Endothelial cell of umbilical vein (primary cell): Measurements from ENCODE around the gene NALCN. TPM values are rescaled to one million over a fixed set of nuclear protein-coding genes. Genes with fewer than 3 reads are reported as not detected.

Experiments used
- BruUV-seq: library from RNA; stranded (reverse); fragments of 400-500 nt; replicated peaks from 2 replicates; lab custom pipeline; 2021; lab: Mats Ljungman, UMichigan
- CTCF ChIA-PET: fragments of 300-600, 350-600 bp; sonication (Branson Sonifier 250); formaldehyde crosslinking; loops from one replicate; lab custom pipeline; 2021; ENCODE audit warnings: antibody characterized with exemption, inconsistent platforms; lab: Charles Lee
- POLR2A ChIA-PET: fragments of 300-600, 350-600 bp; sonication (Branson Sonifier 250); formaldehyde crosslinking; loops from one replicate; lab custom pipeline; 2021; ENCODE audit warnings: antibody characterized with exemption, inconsistent platforms; lab: Charles Lee
- DNase-seq: peaks from one replicate; pipeline ENCODE4 v3.0.0-alpha.2; 2011; ENCODE audit warnings: low read depth, low spot score
- FAIRE-seq: peaks from 2 replicates; lab custom pipeline; 2011; peaks lifted over from hg19 to GRCh38; lab: Jason Lieb, UNC
- H2AFZ ChIP-seq: 2 replicates; pipeline ENCODE4 v1.6.0; 2012; ENCODE audit warnings: low read depth, low read length, control low read depth, inconsistent platforms
- H3K27ac ChIP-seq: 2 replicates; pipeline ENCODE4 v1.5.1; 2011; ENCODE audit warnings: low read depth, mild to moderate bottlenecking, control low read depth, low read length, moderate library complexity; ENCODE audit not compliant: insufficient read depth
- H3K27me3 ChIP-seq, 2 experiments: 2 replicates each; pipeline versions ENCODE4 v1.6.0 to v1.6.1; 2011; ENCODE audit warnings: low read length in 2 of 2, mixed read lengths in 1 of 2; ENCODE audit not compliant: control insufficient read depth in 2 of 2, insufficient read depth in 2 of 2
- H3K36me3 ChIP-seq, 2 experiments: 2 replicates in 1 of 2; 3 replicates in 1 of 2; pipeline ENCODE4 v1.5.1; 2011; ENCODE audit warnings: low read length in 2 of 2, mild to moderate bottlenecking in 1 of 2, moderate library complexity in 1 of 2; ENCODE audit not compliant: control insufficient read depth in 2 of 2, insufficient read depth in 2 of 2; ENCODE audit errors: extremely low read depth in 1 of 2
- H3K4me1 ChIP-seq: 3 replicates; pipeline ENCODE4 v1.5.1; 2011; ENCODE audit warnings: mild to moderate bottlenecking, low read length; ENCODE audit not compliant: control insufficient read depth, insufficient read depth; ENCODE audit errors: extremely low read depth
- H3K4me2 ChIP-seq: 2 replicates; pipeline ENCODE4 v1.6.1; 2011; ENCODE audit warnings: low read length, control low read depth, mixed read lengths; ENCODE audit not compliant: insufficient read depth
- H3K4me3 ChIP-seq, 3 experiments: fragments of 200-600 bp in 1 of 3; sonication (generic), shearing (Covaris generic) in 1 of 3; replicated peaks in 1 of 3; 2 replicates each; pipeline ENCODE4 v1.5.1; 2011 to 2016; ENCODE audit warnings: control low read depth in 3 of 3, low read length in 3 of 3, mild to moderate bottlenecking in 2 of 3, inconsistent platforms in 1 of 3, low read depth in 1 of 3, moderate library complexity in 1 of 3; ENCODE audit not compliant: insufficient read depth in 1 of 3
- H3K79me2 ChIP-seq: 2 replicates; pipeline ENCODE4 v1.6.0; 2012; ENCODE audit warnings: low read length, inconsistent platforms; ENCODE audit not compliant: control insufficient read depth, insufficient read depth
- H3K9ac ChIP-seq: replicated peaks from 2 replicates; pipeline ENCODE3; 2011; ENCODE audit warnings: low read length, control low read depth; ENCODE audit not compliant: insufficient read depth; ENCODE audit errors: extremely low read depth
- H3K9me1 ChIP-seq: replicated peaks from 3 replicates; pipeline ENCODE4 v1.6.0; 2011; ENCODE audit warnings: mild to moderate bottlenecking, low read length; ENCODE audit not compliant: control insufficient read depth, insufficient read depth; ENCODE audit errors: extremely low read depth
- H3K9me3 ChIP-seq: replicated peaks from 2 replicates; pipeline ENCODE4 v1.5.1; 2012; ENCODE audit warnings: low read length, inconsistent platforms; ENCODE audit not compliant: control insufficient read depth, insufficient read depth
- H4K20me1 ChIP-seq: replicated peaks from 2 replicates; pipeline ENCODE3; 2011; ENCODE audit warnings: mild to moderate bottlenecking, low read length; ENCODE audit not compliant: control insufficient read depth, insufficient read depth; ENCODE audit errors: extremely low read depth
- EZH2 ChIP-seq: IDR thresholded peaks from 2 replicates; pipeline ENCODE4 v1.6.1; 2012; ENCODE audit warnings: borderline replicate concordance, low read depth, mild to moderate bottlenecking, moderate library complexity, low read length, inconsistent platforms; ENCODE audit not compliant: severe bottlenecking
- FOS ChIP-seq: IDR thresholded peaks from 2 replicates; pipeline ENCODE4 v1.6.1; 2011; ENCODE audit warnings: mild to moderate bottlenecking, low read length, moderate library complexity, borderline replicate concordance; ENCODE audit not compliant: insufficient read depth
- GATA2 ChIP-seq: IDR thresholded peaks from 2 replicates; pipeline ENCODE4 v1.7.0; 2011; ENCODE audit warnings: low read depth, mild to moderate bottlenecking, moderate library complexity, mixed read lengths, low read length; ENCODE audit not compliant: insufficient read length, insufficient read depth
- JUN ChIP-seq: IDR thresholded peaks from 2 replicates; pipeline ENCODE4 v1.6.1; 2011; ENCODE audit warnings: borderline replicate concordance, low read depth; ENCODE audit not compliant: insufficient read length, insufficient read depth
- MYC ChIP-seq: IDR thresholded peaks from one replicate; pipeline ENCODE4 v1.6.1; 2011; ENCODE audit warnings: mild to moderate bottlenecking, low read depth, low read length
- POLR2A ChIP-seq: IDR thresholded peaks from 2 replicates; pipeline ENCODE4 v1.6.1; 2012; ENCODE audit warnings: low read depth, mild to moderate bottlenecking, control low read depth, low read length
- POLR2AphosphoS5 ChIP-seq: IDR thresholded peaks from 2 replicates; pipeline ENCODE4 v1.6.1; 2012; ENCODE audit warnings: low read depth, mild to moderate bottlenecking, control low read depth, low read length, moderate library complexity; ENCODE audit not compliant: insufficient read depth
- dilution Hi-C: fragments of 300-500 bp; cut with MboI; formaldehyde crosslinking; loops from one replicate; pipeline ENCODE4 v1.15.0; 2019; ENCODE audit warnings: low sequenced_read_pairs; ENCODE audit not compliant: extremely low pct_ligation_motif_present
- intact Hi-C: fragments of 100-400 bp; cut with micrococcal nuclease; formaldehyde crosslinking; loops from one replicate; pipeline ENCODE4 v1.10.0; 2022
- polyA plus RNA-seq, 4 experiments: library from polyadenylated mRNA; depleted of rRNA in 3 of 4; stranded (reverse) in 3 of 4; unstranded in 1 of 4; fragments of >200 nt; gene quantifications; 2 replicates each; pipeline versions ENCODE4 v1.2.1 to v1.2.3, GENCODE V29; 2011 to 2012; ENCODE audit warnings: missing spikeins in 1 of 4
- total RNA-seq: library from RNA; stranded (reverse); gene quantifications from 2 replicates; pipeline ENCODE4 v1.2.3, GENCODE V29; 2021
- TF ChIP-seq, protein P1 (sequence below), 2 donors: IDR thresholded peaks; 1 replicate in 1 of 2; 2 replicates in 1 of 2; pipeline ENCODE4 v1.5.1; 2011; ENCODE audit warnings: low read length in 2 of 2, mild to moderate bottlenecking in 2 of 2, moderate library complexity in 2 of 2, control low read depth in 1 of 2, inconsistent platforms in 1 of 2, low read depth in 1 of 2; ENCODE audit not compliant: insufficient read depth in 1 of 2; ENCODE audit errors: extremely low read depth in 1 of 2
- TF ChIP-seq, protein P2 (sequence below): IDR thresholded peaks from 2 replicates; pipeline ENCODE4 v1.6.1; 2011; ENCODE audit not compliant: insufficient read depth, insufficient read length

Gene NALCN
- total and polyA plus RNA-seq, 2 donors (not counting 3 experiments of a cell fraction or from before 2014, with no cell fraction given) = 3.3 to 4.4 TPM

DNA sequence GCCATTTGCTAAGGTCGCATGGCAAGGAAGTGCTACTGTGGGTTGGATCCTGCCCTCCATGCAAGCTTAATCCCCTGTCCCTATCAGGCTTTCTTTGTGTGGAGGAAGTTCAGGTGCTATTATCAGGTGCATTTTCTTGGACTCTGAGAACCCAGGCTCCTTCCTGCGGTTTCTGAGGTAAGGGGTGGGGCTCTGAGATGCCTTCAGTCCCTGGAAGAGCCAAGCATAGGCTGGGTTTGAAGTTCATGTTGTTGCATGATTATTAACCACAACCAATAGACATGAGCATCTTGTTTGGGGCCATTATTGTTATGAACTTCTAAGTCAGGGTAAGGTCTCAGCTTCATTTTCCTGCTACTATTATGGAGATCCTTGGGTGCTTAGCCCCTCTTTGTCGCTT is 109.5 kb downstream of the NALCN start:
- no peak overlapping the region for H3K27ac ChIP-seq
- no peaks in the 10 kb centered on the region for H3K79me2 ChIP-seq
- H3K4me1 ChIP-seq = no peaks in the 10 kb centered on the region
- H3K4me3 ChIP-seq = no peak overlapping the region
- H3K9me1 ChIP-seq = no peaks in the 10 kb centered on the region
- H4K20me1 ChIP-seq = no peaks in the 10 kb centered on the region
- TF ChIP-seq GATA2 = no peak
- no peak for TF ChIP-seq POLR2AphosphoS5
- no peak for TF ChIP-seq JUN
- TF ChIP-seq MYC = no peak
- TF ChIP-seq, protein P1, sequence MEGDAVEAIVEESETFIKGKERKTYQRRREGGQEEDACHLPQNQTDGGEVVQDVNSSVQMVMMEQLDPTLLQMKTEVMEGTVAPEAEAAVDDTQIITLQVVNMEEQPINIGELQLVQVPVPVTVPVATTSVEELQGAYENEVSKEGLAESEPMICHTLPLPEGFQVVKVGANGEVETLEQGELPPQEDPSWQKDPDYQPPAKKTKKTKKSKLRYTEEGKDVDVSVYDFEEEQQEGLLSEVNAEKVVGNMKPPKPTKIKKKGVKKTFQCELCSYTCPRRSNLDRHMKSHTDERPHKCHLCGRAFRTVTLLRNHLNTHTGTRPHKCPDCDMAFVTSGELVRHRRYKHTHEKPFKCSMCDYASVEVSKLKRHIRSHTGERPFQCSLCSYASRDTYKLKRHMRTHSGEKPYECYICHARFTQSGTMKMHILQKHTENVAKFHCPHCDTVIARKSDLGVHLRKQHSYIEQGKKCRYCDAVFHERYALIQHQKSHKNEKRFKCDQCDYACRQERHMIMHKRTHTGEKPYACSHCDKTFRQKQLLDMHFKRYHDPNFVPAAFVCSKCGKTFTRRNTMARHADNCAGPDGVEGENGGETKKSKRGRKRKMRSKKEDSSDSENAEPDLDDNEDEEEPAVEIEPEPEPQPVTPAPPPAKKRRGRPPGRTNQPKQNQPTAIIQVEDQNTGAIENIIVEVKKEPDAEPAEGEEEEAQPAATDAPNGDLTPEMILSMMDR (IDR thresholded peaks at IDR 0.05; ENCODE audit: extremely low read depth in 1 of 2, insufficient read depth in 1 of 2, low read depth in 1 of 2, low read length in 2 of 2) = no peak
- TF ChIP-seq, protein P2, sequence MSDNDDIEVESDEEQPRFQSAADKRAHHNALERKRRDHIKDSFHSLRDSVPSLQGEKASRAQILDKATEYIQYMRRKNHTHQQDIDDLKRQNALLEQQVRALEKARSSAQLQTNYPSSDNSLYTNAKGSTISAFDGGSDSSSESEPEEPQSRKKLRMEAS = no peak
- TF ChIP-seq POLR2A = no peak
- TF ChIP-seq EZH2 = no peak
- no peak for TF ChIP-seq FOS
- no peak overlapping the region for H2AFZ ChIP-seq
- no peak for DNase-seq
- intact Hi-C loops (no loop called here), dilution Hi-C loops (no loop called here)
- ChIA-PET CTCF (no interaction called here), POLR2A (no interaction called here)
- no TSS peak for BruUV-seq
- no peaks in the 10 kb centered on the region for H3K27me3 ChIP-seq
- FAIRE-seq = no peak
- no peak overlapping the region for H3K9ac ChIP-seq
- no peaks in the 10 kb centered on the region for H3K36me3 ChIP-seq
- H3K4me2 ChIP-seq = no peak overlapping the region
- no peaks in the 10 kb centered on the region for H3K9me3 ChIP-seq
